Type B pancreatic cell (in vitro differentiated cells): ENCODE data around the gene NEDD4L. TPM values are rescaled to one million over a fixed set of nuclear protein-coding genes. Genes with fewer than 3 reads are reported as not detected.
A peak's percentile ranks its signal among the peaks of the same experiment; 100 is the strongest.
"Not testable (repeated sequence)": the region's sequence is repeated elsewhere in the genome, so short reads cannot be mapped to it uniquely, and the experiment has no call there.

Experiments used
- DNase-seq: peaks from one replicate; pipeline ENCODE4 v3.0.0; 2021; ENCODE audit warnings: mixed read lengths; ENCODE audit not compliant: unreplicated experiment; ENCODE audit errors: extremely low spot score
- H3K27ac Mint-ChIP-seq: 2 replicates; pipeline ENCODE4 v1.8.0; 2021; ENCODE audit warnings: mild to moderate bottlenecking, mixed read lengths
- H3K27me3 Mint-ChIP-seq: 2 replicates; pipeline ENCODE4 v1.8.0; 2021; ENCODE audit warnings: mixed read lengths
- H3K36me3 Mint-ChIP-seq: 2 replicates; pipeline ENCODE4 v1.8.0; 2021; ENCODE audit warnings: mixed read lengths
- H3K4me1 Mint-ChIP-seq: one replicate; pipeline ENCODE4 v1.8.0; 2021; ENCODE audit warnings: mixed read lengths; ENCODE audit not compliant: unreplicated experiment
- H3K4me3 Mint-ChIP-seq: 2 replicates; pipeline ENCODE4 v1.8.0; 2021; ENCODE audit warnings: mild to moderate bottlenecking, mixed read lengths
- H3K9me3 Mint-ChIP-seq: 2 replicates; pipeline ENCODE4 v1.8.0; 2021; ENCODE audit warnings: mixed read lengths
- CTCF ChIP-seq: fragments of 200-600 bp; sonication (generic); conservative IDR thresholded peaks from 2 replicates; pipeline ENCODE4 v1.5.0; 2021; ENCODE audit warnings: antibody characterized with exemption, mild to moderate bottlenecking
- long read RNA-seq: library from polyadenylated mRNA; unstranded; transcript quantifications from one replicate; pipeline ENCODE4 v2.0.0, GENCODE V29; 2020
- total RNA-seq: library from RNA; stranded (reverse); gene quantifications from 2 replicates; pipeline ENCODE4 v1.2.1, GENCODE V29; 2021; ENCODE audit warnings: low replicate concordance

NEDD4L gene
- total RNA-seq: 84.7 and 93.5 TPM in 2 replicates
- long read RNA-seq, full-length matches to known transcripts: 16 of 81 reads
- long read RNA-seq, partial matches to known transcripts: 35 of 81 reads
- long read RNA-seq, other reads (novel, unspliced or antisense): 30 of 81 reads

GRCh38 chr18:58043491-58044369 is at the start of gene NEDD4L:
NEDD4L (plus strand) TSS chr18:58044226; CDS start chr18:58044661, 435 bp downstream.
- TF ChIP-seq CTCF: peak; percentile 93
- peak; percentile 91 for DNase-seq
- Mint-ChIP-seq H3K27me3 (no peaks in the 10 kb centered on the region), H3K27ac (peak within 1 kb of the TSS; percentile 98), H3K9me3 (no peaks in the 10 kb centered on the region), H3K4me3 (peak within 1 kb of the TSS; percentile 99), H3K4me1 (peaks cover 26% of the 10 kb centered on the region), H3K36me3 (no peaks in the 10 kb centered on the region)

GRCh38 chr18:57995331-57995730 is 48.7 kb upstream of the NEDD4L start:
- Mint-ChIP-seq H3K27me3 (peaks cover 3% of the 10 kb centered on the region), H3K9me3 (no peaks in the 10 kb centered on the region), H3K36me3 (no peaks in the 10 kb centered on the region), H3K4me3 (no peak overlapping the region), H3K4me1 (no peaks in the 10 kb centered on the region), H3K27ac (no peak overlapping the region)
- no peak for DNase-seq
- no peak for TF ChIP-seq CTCF

GRCh38 chr18:57996894-57997293 is 47.1 kb upstream of the NEDD4L start:
- not testable (repeated sequence) for H3K27ac Mint-ChIP-seq, H3K36me3 Mint-ChIP-seq, DNase-seq, H3K4me1 Mint-ChIP-seq, H3K27me3 Mint-ChIP-seq, H3K4me3 Mint-ChIP-seq, H3K9me3 Mint-ChIP-seq

- TF ChIP-seq CTCF: no peak
- DNase-seq: no peak
- no peak overlapping the region for H3K4me3 Mint-ChIP-seq
- H3K4me1 Mint-ChIP-seq: no peaks in the 10 kb centered on the region
- no peak overlapping the region for H3K27ac Mint-ChIP-seq
- peaks cover 9% of the 10 kb centered on the region for H3K27me3 Mint-ChIP-seq
- no peaks in the 10 kb centered on the region for H3K9me3 Mint-ChIP-seq
- H3K36me3 Mint-ChIP-seq: no peaks in the 10 kb centered on the region
These were observed 46.2 kb upstream of the NEDD4L start for GRCh38 chr18:57997820-57998219.

- Mint-ChIP-seq H3K4me3 (no peak overlapping the region), H3K27me3 (peaks cover 9% of the 10 kb centered on the region), H3K27ac (no peak overlapping the region), H3K36me3 (no peaks in the 10 kb centered on the region), H3K4me1 (no peaks in the 10 kb centered on the region), H3K9me3 (no peaks in the 10 kb centered on the region)
- no peak for TF ChIP-seq CTCF
- DNase-seq: no peak
These were observed 45.6 kb upstream of the NEDD4L start for GRCh38 chr18:57998461-57998860.

GRCh38 chr18:58004317-58004716 is 39.7 kb upstream of the NEDD4L start:
- H3K4me3 Mint-ChIP-seq: no peak overlapping the region
- TF ChIP-seq CTCF: no peak
- no peaks in the 10 kb centered on the region for H3K36me3 Mint-ChIP-seq
- no peaks in the 10 kb centered on the region for H3K4me1 Mint-ChIP-seq
- no peak overlapping the region for H3K27ac Mint-ChIP-seq
- DNase-seq: no peak
- peaks cover 6% of the 10 kb centered on the region for H3K27me3 Mint-ChIP-seq
- no peaks in the 10 kb centered on the region for H3K9me3 Mint-ChIP-seq
